Measurements from ENCODE around the gene CAPG. TPM values are rescaled to one million over a fixed set of nuclear protein-coding genes. Genes with fewer than 3 reads are reported as not detected.

The CAPG gene
- total and polyA plus RNA-seq, 2 donors from 2014 or later, result 361 to 377 TPM

GRCh38 chr2:85376291-85377065 lies 33.7 kb downstream of the CAPG start:
- Histone ChIP-seq H3K36me3 (ENCODE audit: control insufficient read depth in 2 of 3, insufficient read depth in 3 of 3, low read length in 3 of 3) (peaks cover 2 to 9% (median 7%) of the 10 kb centered on the region in 3 donors), H3K4me1 (ENCODE audit: control insufficient read depth in 2 of 3, insufficient read depth in 2 of 3, low read depth in 1 of 3, low read length in 3 of 3) (no peaks in the 10 kb centered on the region), H3K27ac (ENCODE audit: low read depth in 2 of 2, low read length in 2 of 2) (no peak overlapping the region), H3K9ac (ENCODE audit: low read length in 3 of 3) (no peak overlapping the region), H3K9me3 (ENCODE audit: control insufficient read depth in 2 of 3, insufficient read depth in 1 of 3, low read length in 3 of 3) (peaks cover 0 to 3% (median 0%) of the 10 kb centered on the region in 3 donors), H3K4me3 (ENCODE audit: low read length in 3 of 3) (no peak overlapping the region), H3K27me3 (ENCODE audit: control insufficient read depth, insufficient read depth, low read length) (no peaks in the 10 kb centered on the region)
- no peak for FAIRE-seq
- DNase-seq, result peak in 1 of 5 donors; percentile 21
- intact Hi-C loops (cut with DNase I), result no loop called here
- TF ChIP-seq CTCF (IDR thresholded peaks at IDR 0.05; ENCODE audit: borderline replicate concordance, extremely low read depth, insufficient read depth), result no peak

DNA sequence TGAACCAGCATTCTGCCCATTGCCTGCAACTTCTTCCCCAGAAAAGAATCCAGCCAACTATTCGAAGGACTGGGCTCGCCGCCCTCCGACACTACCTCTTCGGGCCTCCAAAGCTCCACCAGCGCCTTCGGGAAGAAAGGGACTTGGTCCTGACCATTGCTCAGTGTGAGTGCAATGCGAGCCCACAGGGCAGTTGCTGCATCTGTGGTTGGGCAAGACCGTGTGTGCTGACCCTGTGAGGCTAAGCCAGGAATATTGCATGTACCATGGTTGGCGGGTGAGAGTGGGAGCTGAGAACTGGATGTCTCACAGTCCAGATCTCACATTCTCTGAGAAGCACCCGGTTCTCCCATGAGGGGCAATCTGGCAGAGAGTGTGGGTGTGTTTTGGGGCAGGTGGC lies 39.1 kb downstream of the CAPG start:
- FAIRE-seq (no peak), DNase-seq (no peak)
- TF ChIP-seq CTCF (IDR thresholded peaks at IDR 0.05; ENCODE audit: borderline replicate concordance, extremely low read depth, insufficient read depth), result no peak
- Histone ChIP-seq H3K36me3 (ENCODE audit: control insufficient read depth in 2 of 3, insufficient read depth in 3 of 3, low read length in 3 of 3) (peaks cover 0 to 7% (median 0%) of the 10 kb centered on the region in 3 donors), H3K9me3 (ENCODE audit: control insufficient read depth in 2 of 3, insufficient read depth in 1 of 3, low read length in 3 of 3) (no peaks in the 10 kb centered on the region), H3K4me1 (ENCODE audit: control insufficient read depth in 2 of 3, insufficient read depth in 2 of 3, low read depth in 1 of 3, low read length in 3 of 3) (no peaks in the 10 kb centered on the region), H3K27me3 (ENCODE audit: control insufficient read depth, insufficient read depth, low read length) (no peaks in the 10 kb centered on the region), H3K4me3 (ENCODE audit: low read length in 3 of 3) (no peak overlapping the region), H3K9ac (ENCODE audit: low read length in 3 of 3) (no peak overlapping the region), H3K27ac (ENCODE audit: low read depth in 2 of 2, low read length in 2 of 2) (no peak overlapping the region)
- intact Hi-C loops (cut with DNase I), result no loop called here

GRCh38 chr2:85369500-85369899 lies 40.7 kb downstream of the CAPG start:
- no peak overlapping the region for H3K4me3 ChIP-seq (ENCODE audit: low read length in 3 of 3)
- no peak for FAIRE-seq
- TF ChIP-seq CTCF (IDR thresholded peaks at IDR 0.05; ENCODE audit: borderline replicate concordance, extremely low read depth, insufficient read depth), result no peak
- DNase-seq, result no peak
- no peak overlapping the region for H3K9ac ChIP-seq (ENCODE audit: low read length in 3 of 3)
- intact Hi-C loops (cut with DNase I), result no loop called here
- H3K27me3 ChIP-seq (ENCODE audit: control insufficient read depth, insufficient read depth, low read length), result no peaks in the 10 kb centered on the region
- H3K36me3 ChIP-seq (ENCODE audit: control insufficient read depth in 2 of 3, insufficient read depth in 3 of 3, low read length in 3 of 3), result peaks cover 0 to 7% (median 0%) of the 10 kb centered on the region in 3 donors
- H3K9me3 ChIP-seq (ENCODE audit: control insufficient read depth in 2 of 3, insufficient read depth in 1 of 3, low read length in 3 of 3), result no peaks in the 10 kb centered on the region
- no peak overlapping the region for H3K27ac ChIP-seq (ENCODE audit: low read depth in 2 of 2, low read length in 2 of 2)
- no peaks in the 10 kb centered on the region for H3K4me1 ChIP-seq (ENCODE audit: control insufficient read depth in 2 of 3, insufficient read depth in 2 of 3, low read depth in 1 of 3, low read length in 3 of 3)
